ENCODE data around the gene MYOZ3.

DNA sequence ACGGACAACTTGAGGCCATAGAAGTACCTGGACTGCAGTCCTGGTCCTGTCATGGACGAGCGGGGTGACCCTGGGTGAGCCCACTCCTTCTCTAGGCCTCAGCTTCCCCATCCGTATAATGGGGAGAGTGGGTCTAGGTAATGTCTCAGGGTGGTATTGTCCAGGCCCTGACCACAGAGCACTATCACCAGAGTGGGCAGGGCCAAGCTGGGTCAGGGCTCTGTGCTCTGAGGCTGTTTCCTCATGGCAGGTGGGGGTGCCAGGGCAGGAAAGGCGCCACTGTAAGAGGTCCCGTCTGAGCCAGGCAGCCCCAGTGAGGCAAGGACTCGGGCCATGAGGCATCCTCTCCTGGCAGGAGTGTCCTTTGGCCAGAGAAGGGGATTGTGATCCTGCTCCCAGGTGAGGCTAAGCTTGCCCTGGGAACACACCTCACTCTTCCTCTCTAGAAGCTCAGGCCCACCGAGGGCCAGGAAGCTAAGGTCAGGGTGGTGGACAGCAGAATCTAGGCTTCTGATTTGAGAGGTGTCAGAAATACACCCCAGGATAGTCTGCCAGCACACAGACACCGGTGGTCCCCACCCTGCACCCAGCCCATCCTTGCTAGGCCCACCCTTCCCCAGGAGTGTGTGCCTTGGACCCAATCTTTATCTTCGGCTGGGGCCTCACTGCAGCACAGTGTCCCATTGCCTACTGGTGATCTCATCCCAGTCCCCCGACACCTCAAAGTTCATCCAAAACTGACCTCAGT lies 1.5 kb upstream of the MYOZ3 start:
- TF ChIP-seq CTCF (IDR thresholded peaks at IDR 0.05 in 4 of 5, conservative IDR thresholded peaks at IDR 0.05 in 1 of 5) (no peak), POLR2A (IDR thresholded peaks at IDR 0.05) (no peak)
